ENCODE measurements around the gene SRI.
"Not testable (repeated sequence)": the region's sequence is repeated elsewhere in the genome, so short reads cannot be mapped to it uniquely, and the experiment has no call there.

The SRI gene

DNA sequence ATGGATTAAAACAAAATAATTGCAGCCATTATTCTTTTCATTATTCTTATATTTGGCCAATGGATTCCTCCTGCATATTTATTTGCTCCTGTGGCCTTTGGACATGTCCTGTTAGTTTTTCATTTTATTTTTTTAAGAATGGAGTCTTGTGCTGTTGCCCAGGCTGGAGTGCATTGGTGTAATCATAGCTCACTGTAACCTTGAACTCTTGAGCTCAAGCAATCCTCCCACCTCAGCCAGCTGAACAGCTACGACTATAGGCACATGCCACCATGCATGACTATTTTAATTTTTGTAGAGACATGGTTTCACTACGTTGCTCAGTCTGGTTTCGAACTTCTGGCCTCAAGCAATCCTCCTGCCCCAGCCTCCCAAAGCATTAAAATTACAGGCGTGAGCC, 42.7 kb upstream of the SRI start:
- H3K36me3 ChIP-seq: no peaks in the 10 kb centered on the region
- no peak overlapping the region for H3K27ac ChIP-seq
- H3K9me3 ChIP-seq: no peaks in the 10 kb centered on the region
- peaks cover 22 to 37% of the 10 kb centered on the region in 2 experiments for H3K4me1 ChIP-seq (ENCODE audit: control insufficient read depth in 1 of 2, insufficient read depth in 1 of 2, low read depth in 1 of 2, low read length in 1 of 2)
- H3K27me3 ChIP-seq: no peaks in the 10 kb centered on the region
- no peak overlapping the region for H3K4me3 ChIP-seq (ENCODE audit: low read depth in 1 of 2, low read length in 1 of 2)
- TF ChIP-seq, protein P1, sequence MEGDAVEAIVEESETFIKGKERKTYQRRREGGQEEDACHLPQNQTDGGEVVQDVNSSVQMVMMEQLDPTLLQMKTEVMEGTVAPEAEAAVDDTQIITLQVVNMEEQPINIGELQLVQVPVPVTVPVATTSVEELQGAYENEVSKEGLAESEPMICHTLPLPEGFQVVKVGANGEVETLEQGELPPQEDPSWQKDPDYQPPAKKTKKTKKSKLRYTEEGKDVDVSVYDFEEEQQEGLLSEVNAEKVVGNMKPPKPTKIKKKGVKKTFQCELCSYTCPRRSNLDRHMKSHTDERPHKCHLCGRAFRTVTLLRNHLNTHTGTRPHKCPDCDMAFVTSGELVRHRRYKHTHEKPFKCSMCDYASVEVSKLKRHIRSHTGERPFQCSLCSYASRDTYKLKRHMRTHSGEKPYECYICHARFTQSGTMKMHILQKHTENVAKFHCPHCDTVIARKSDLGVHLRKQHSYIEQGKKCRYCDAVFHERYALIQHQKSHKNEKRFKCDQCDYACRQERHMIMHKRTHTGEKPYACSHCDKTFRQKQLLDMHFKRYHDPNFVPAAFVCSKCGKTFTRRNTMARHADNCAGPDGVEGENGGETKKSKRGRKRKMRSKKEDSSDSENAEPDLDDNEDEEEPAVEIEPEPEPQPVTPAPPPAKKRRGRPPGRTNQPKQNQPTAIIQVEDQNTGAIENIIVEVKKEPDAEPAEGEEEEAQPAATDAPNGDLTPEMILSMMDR (IDR thresholded peaks at IDR 0.05): no peak

DNA sequence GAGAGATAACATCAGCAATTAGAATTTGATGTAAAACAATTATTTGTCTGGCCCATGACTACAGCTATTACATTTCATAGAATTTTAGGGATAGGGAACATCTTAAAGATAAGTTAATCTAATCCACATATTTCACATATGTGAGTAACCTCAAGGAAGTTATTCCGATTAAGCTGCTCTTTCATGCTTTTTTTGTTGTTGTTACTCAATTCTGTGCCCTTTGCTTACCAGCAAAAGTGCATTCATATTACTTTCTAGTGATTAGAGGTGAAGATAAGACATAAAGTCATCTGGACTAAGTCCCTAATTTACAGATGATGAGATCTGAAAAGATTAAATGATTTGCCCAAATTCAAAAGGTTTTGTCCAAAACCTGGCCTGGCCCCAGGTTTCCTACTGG, 40.9 kb upstream of the SRI start:
- H3K4me3 ChIP-seq (ENCODE audit: low read depth in 1 of 2, low read length in 1 of 2): no peak overlapping the region
- no peaks in the 10 kb centered on the region for H3K9me3 ChIP-seq
- H3K36me3 ChIP-seq: no peaks in the 10 kb centered on the region
- TF ChIP-seq, protein P1 (IDR thresholded peaks at IDR 0.05): no peak
- H3K27ac ChIP-seq: no peak overlapping the region
- peaks cover 25 to 42% of the 10 kb centered on the region in 2 experiments for H3K4me1 ChIP-seq (ENCODE audit: control insufficient read depth in 1 of 2, insufficient read depth in 1 of 2, low read depth in 1 of 2, low read length in 1 of 2)
- H3K27me3 ChIP-seq: no peaks in the 10 kb centered on the region

DNA sequence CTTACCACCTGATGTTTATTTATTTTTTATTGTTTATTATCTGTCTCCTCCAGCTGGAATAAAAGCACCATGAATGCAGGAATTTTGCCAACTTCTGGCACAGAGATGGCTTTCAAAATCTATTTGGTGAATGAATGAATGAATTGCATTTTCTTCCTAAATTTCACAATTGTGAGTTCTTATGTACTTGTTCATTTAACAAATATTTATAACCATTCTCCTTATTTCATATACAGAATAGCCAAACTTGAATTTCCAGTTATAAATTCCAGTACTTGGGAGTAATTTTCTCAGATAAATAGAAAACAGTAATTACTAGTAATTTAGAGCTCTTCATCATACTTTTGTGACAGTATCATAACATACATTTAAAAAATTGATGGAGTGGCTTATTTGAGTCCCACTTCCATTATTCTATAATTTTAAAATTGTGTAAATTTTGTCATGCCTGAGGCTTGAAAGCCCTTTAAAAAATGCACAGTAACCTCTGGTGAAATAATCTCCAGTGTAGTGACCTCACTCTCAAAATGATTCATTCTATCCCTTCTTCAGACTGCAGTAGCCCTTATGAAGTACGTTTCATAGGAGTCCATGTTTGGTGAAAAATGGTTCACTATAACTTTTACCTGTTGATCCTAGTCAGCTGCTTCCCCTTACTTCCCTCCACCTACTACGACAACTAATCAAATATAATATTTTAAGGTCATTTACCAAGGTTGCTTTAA, 40.0 kb upstream of the SRI start:
- Histone ChIP-seq H3K27me3 (no peaks in the 10 kb centered on the region), H3K9me3 (no peaks in the 10 kb centered on the region), H3K4me3 (ENCODE audit: low read depth in 1 of 2, low read length in 1 of 2) (no peak overlapping the region), H3K36me3 (no peaks in the 10 kb centered on the region), H3K4me1 (ENCODE audit: control insufficient read depth in 1 of 2, insufficient read depth in 1 of 2, low read depth in 1 of 2, low read length in 1 of 2) (peaks cover 20 to 37% of the 10 kb centered on the region in 2 experiments), H3K27ac (no peak overlapping the region)
- TF ChIP-seq, protein P1 (IDR thresholded peaks at IDR 0.05): no peak

DNA sequence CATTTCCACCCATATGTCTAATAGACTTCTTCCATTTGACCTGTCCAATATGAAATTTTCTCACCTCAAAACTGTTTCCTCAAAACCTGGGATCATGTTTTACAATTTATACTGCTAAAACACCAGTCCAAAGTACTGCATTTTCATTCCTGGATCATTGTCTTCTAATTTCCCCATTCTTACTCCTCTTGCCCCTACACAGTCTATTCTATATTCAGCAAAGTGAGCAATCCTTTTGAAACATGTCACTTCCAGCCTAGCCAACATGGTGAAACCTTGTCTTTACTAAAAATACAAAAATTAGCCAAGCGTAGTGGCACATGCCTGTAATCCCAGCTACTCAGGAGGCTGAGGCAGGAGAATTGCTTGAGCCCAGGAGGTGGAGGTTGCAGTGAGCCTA, 38.5 kb upstream of the SRI start:
- peak overlapping the region; percentile 21 for H3K27ac ChIP-seq
- H3K9me3 ChIP-seq; H3K4me3 ChIP-seq (ENCODE audit: low read depth in 1 of 2, low read length in 1 of 2); H3K27me3 ChIP-seq; H3K36me3 ChIP-seq: not testable (repeated sequence)
- peaks cover 9 to 25% of the 10 kb centered on the region in 2 experiments for H3K4me1 ChIP-seq (ENCODE audit: control insufficient read depth in 1 of 2, insufficient read depth in 1 of 2, low read depth in 1 of 2, low read length in 1 of 2)

DNA sequence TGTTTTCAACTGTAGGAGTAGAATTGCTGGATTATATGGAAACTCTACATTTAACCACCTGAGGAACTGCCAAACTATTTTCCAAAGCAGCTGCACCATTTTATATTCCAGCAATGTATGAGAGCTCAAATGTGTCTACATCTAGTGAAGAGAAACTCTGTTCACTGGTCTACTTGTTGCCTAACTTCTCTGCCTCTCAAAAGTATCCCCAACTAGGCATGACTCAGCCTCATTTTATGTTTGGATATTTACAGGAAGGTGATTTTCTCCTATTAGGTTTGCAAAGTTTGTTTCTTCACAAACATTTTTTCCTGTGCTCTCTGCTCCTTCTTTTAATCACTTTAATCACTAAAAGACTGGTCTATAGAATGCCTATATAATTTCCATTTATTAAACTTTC, 37.1 kb upstream of the SRI start:
- no peaks in the 10 kb centered on the region for H3K27me3 ChIP-seq
- no peak overlapping the region for H3K4me3 ChIP-seq (ENCODE audit: low read depth in 1 of 2, low read length in 1 of 2)
- no peaks in the 10 kb centered on the region for H3K36me3 ChIP-seq
- H3K9me3 ChIP-seq: peaks cover 3% of the 10 kb centered on the region
- peaks cover 4 to 18% of the 10 kb centered on the region in 2 experiments for H3K4me1 ChIP-seq (ENCODE audit: control insufficient read depth in 1 of 2, insufficient read depth in 1 of 2, low read depth in 1 of 2, low read length in 1 of 2)
- TF ChIP-seq, protein P1 (IDR thresholded peaks at IDR 0.05): no peak
- no peak overlapping the region for H3K27ac ChIP-seq

DNA sequence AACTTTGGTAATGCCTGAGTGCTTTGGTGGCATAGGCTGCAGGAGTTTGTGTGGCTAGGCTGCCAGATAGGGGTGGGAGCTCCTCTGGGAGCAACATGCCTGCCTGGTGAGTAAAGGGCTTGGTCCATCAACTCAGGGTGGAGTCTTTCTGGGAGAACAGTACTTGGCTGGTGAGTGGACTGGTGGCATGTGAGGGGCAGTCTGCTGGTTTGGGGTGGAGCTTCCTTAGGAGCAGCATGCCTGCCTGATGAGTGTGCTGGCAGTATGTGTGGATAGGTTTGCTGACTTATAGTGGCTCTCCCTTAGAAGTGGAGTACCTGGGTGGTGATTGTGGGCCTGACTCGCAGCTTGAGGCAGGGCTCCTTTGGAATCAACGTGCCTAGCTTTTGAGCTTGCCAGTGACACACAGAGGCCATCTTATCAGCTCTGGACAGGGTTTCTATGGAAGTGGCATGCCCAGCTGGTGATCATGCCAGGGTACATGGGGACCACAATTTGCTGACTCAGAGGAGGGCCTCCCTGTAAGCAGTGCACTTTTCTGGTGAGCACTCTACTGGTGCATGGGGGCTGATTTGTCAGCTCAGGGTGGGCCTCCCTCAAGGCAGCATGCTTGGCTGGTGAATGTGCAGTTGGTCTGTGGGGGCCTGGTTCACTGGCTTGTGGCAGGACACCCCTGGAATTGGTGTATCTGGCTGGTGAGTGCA, 35.0 kb upstream of the SRI start:
- H3K36me3 ChIP-seq: no peaks in the 10 kb centered on the region

More for the DNA sequence above, 35.0 kb upstream of the SRI start:
- Histone ChIP-seq H3K27ac (no peak overlapping the region), H3K27me3 (no peaks in the 10 kb centered on the region), H3K4me1 (ENCODE audit: control insufficient read depth in 1 of 2, insufficient read depth in 1 of 2, low read depth in 1 of 2, low read length in 1 of 2) (peaks cover 4 to 18% of the 10 kb centered on the region in 2 experiments), H3K9me3 (peaks cover 3% of the 10 kb centered on the region), H3K4me3 (ENCODE audit: low read depth in 1 of 2, low read length in 1 of 2) (no peak overlapping the region)
- TF ChIP-seq, protein P1 (IDR thresholded peaks at IDR 0.05): no peak

Measured in neutrophil (primary cell).